PC-9 (cell line): Measurements from ENCODE around the gene CHRM3. TPM values are rescaled to one million over a fixed set of nuclear protein-coding genes. Genes with fewer than 3 reads are reported as not detected.

Experiments
- BruUV-seq: library from RNA; stranded (reverse); fragments of 400-500 nt; replicated peaks from 2 replicates; lab custom pipeline; 2021; lab: Mats Ljungman, UMichigan
- CTCF ChIA-PET: fragments of 300-600 bp; sonication (Branson Sonifier 250); formaldehyde crosslinking; loops from one replicate; lab custom pipeline; 2022; ENCODE audit warnings: antibody characterized with exemption; lab: Charles Lee
- POLR2A ChIA-PET: fragments of 300-600 bp; sonication (Branson Sonifier 250); formaldehyde crosslinking; loops from one replicate; lab custom pipeline; 2022; ENCODE audit warnings: antibody characterized with exemption; ENCODE audit not compliant: unreplicated experiment; lab: Charles Lee
- DNase-seq, 2 experiments: peaks; one replicate each; pipeline versions ENCODE4 v3.0.0 to v3.0.0-alpha.2; 2015 to 2022; ENCODE audit warnings: mixed read lengths in 1 of 2
- H2AFZ ChIP-seq: fragments of 200-600 bp; sonication (generic); 2 replicates; pipeline ENCODE4 v1.8.1; 2017; ENCODE audit warnings: antibody characterized with exemption
- H3F3A ChIP-seq: fragments of 200-600 bp; sonication (generic); 2 replicates; pipeline ENCODE4 v1.8.1; 2017; ENCODE audit warnings: antibody characterized with exemption, mild to moderate bottlenecking, low read depth; ENCODE audit not compliant: insufficient read depth
- H3K27ac ChIP-seq: fragments of 200-600 bp; sonication (generic); 2 replicates; pipeline ENCODE4 v1.6.1; 2016; ENCODE audit warnings: mixed run types
- H3K27me3 ChIP-seq: fragments of 200-600 bp; sonication (generic); 2 replicates; pipeline ENCODE4 v1.6.1; 2016; ENCODE audit warnings: low read depth, mixed run types; ENCODE audit not compliant: insufficient read depth
- H3K36me3 ChIP-seq: fragments of 200-600 bp; sonication (generic); 2 replicates; pipeline ENCODE4 v1.6.1; 2016; ENCODE audit warnings: low read depth, mixed run types
- H3K4me1 ChIP-seq: fragments of 200-600 bp; sonication (generic); replicated peaks from 2 replicates; pipeline ENCODE4 v1.6.1; 2016; ENCODE audit warnings: mixed run types; ENCODE audit not compliant: insufficient read depth
- H3K4me2 ChIP-seq: fragments of 200-600 bp; sonication (generic); 2 replicates; pipeline ENCODE4 v1.6.1; 2017; ENCODE audit warnings: mixed run types
- H3K4me3 ChIP-seq: fragments of 200-600 bp; sonication (generic); 2 replicates; pipeline ENCODE4 v1.6.1; 2016; ENCODE audit warnings: mixed run types
- H3K79me2 ChIP-seq: fragments of 200-600 bp; sonication (generic); 2 replicates; pipeline ENCODE4 v1.6.1; 2017; ENCODE audit warnings: low read depth, mixed run types
- H3K9me2 ChIP-seq: fragments of 200-600 bp; sonication (generic); 2 replicates; pipeline ENCODE4 v1.8.1; 2017; ENCODE audit warnings: mild to moderate bottlenecking; ENCODE audit not compliant: insufficient read depth
- H3K9me3 ChIP-seq: fragments of 200-600 bp; sonication (generic); 2 replicates; pipeline ENCODE4 v1.8.1; 2016; ENCODE audit warnings: low read depth; ENCODE audit not compliant: insufficient read depth
- H4K20me1 ChIP-seq: fragments of 200-600 bp; sonication (generic); 2 replicates; pipeline ENCODE4 v1.8.1; 2017; ENCODE audit not compliant: insufficient read depth
- EZH2 ChIP-seq: fragments of 200-600 bp; sonication (generic); IDR thresholded peaks from 2 replicates; pipeline ENCODE4 v1.8.0; 2017; ENCODE audit warnings: antibody characterized with exemption, low read depth
- intact Hi-C: fragments of 100-400 bp; cut with micrococcal nuclease; formaldehyde crosslinking; loops from one replicate; pipeline ENCODE4 v1.10.0; 2022; ENCODE audit not compliant: unreplicated experiment
- total RNA-seq: library from RNA; stranded (reverse); gene quantifications from 2 replicates; pipeline ENCODE4 v1.2.3, GENCODE V29; 2021
- TF ChIP-seq, protein P1 (sequence below): fragments of 200-600 bp; sonication (generic); conservative IDR thresholded peaks from 2 replicates; pipeline ENCODE4 v1.6.1; 2017; ENCODE audit warnings: mixed run types, antibody characterized with exemption, mild to moderate bottlenecking, moderate library complexity

CHRM3 gene
- total RNA-seq, 1 experiment from 2014 or later = 6.1 TPM

DNA sequence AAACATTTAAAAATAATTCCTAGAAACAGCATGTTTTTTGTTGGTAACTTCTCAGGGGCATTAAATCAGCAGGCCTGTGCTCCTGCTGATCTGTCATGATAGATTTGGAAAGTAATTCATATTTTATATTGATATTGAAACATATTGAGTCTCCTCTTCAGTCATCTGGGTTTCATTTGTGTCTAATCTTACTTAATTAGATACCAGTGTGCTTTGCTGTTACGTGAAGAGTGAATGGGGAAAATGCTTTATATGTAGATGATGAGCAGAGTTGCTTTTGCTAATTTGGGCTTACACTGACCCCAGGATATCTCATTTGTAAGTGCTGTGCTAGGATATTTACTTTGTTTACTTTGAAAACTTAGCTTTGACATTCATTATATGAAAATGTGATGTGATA, 45.9 kb downstream of the CHRM3 start:
- POLR2A ChIA-PET = no interaction called here
- intact Hi-C loops = no loop called here
- DNase-seq = no peak
- Histone ChIP-seq H3K4me1 (no peaks in the 10 kb centered on the region), H3K9me3 (no peaks in the 10 kb centered on the region; the same call in 1 of the 2 replicates), H3K9me2 (no peaks in the 10 kb centered on the region), H3K36me3 (no peaks in the 10 kb centered on the region), H4K20me1 (no peaks in the 10 kb centered on the region), H3K4me2 (no peak overlapping the region), H3K27me3 (no peaks in the 10 kb centered on the region), H3K27ac (no peak overlapping the region), H3F3A (no peaks in the 10 kb centered on the region), H3K4me3 (no peak overlapping the region), H3K79me2 (no peaks in the 10 kb centered on the region), H2AFZ (no peak overlapping the region)
- CTCF ChIA-PET = no interaction called here
- no peak for TF ChIP-seq EZH2
- TF ChIP-seq, protein P1, sequence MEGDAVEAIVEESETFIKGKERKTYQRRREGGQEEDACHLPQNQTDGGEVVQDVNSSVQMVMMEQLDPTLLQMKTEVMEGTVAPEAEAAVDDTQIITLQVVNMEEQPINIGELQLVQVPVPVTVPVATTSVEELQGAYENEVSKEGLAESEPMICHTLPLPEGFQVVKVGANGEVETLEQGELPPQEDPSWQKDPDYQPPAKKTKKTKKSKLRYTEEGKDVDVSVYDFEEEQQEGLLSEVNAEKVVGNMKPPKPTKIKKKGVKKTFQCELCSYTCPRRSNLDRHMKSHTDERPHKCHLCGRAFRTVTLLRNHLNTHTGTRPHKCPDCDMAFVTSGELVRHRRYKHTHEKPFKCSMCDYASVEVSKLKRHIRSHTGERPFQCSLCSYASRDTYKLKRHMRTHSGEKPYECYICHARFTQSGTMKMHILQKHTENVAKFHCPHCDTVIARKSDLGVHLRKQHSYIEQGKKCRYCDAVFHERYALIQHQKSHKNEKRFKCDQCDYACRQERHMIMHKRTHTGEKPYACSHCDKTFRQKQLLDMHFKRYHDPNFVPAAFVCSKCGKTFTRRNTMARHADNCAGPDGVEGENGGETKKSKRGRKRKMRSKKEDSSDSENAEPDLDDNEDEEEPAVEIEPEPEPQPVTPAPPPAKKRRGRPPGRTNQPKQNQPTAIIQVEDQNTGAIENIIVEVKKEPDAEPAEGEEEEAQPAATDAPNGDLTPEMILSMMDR = no peak
- BruUV-seq = no TSS peak

DNA sequence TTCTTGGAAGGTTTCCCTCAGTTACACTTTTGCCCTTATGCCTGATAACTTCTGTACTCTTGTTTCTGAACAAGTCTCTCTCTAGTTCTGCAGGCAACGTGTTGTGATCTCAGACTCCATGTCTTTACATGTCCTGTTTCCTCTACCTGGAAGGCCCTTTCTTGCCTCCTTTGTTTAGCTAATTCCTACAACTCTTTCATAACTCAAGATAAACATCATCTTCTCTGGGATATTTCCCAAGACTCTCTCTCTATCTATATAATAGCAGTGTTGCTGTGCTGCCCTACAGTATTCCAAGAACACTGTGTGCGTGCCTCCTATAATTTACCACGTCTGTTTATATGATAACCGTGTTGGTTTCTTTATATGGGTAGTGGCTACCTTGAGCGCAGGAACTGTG, 47.8 kb downstream of the CHRM3 start:
- ChIA-PET POLR2A (no interaction called here), CTCF (no interaction called here)
- no peaks in the 10 kb centered on the region; the same call in 1 of the 2 replicates for H3K9me3 ChIP-seq
- H3F3A ChIP-seq = no peaks in the 10 kb centered on the region
- H4K20me1 ChIP-seq = no peaks in the 10 kb centered on the region
- H3K4me3 ChIP-seq = no peak overlapping the region
- intact Hi-C loops = no loop called here
- H3K27me3 ChIP-seq = no peaks in the 10 kb centered on the region
- H3K79me2 ChIP-seq = no peaks in the 10 kb centered on the region
- no peak overlapping the region for H3K4me2 ChIP-seq
- no peaks in the 10 kb centered on the region for H3K9me2 ChIP-seq
- no peaks in the 10 kb centered on the region for H3K4me1 ChIP-seq
- no peak for DNase-seq
- no peak overlapping the region for H2AFZ ChIP-seq
- no peak for TF ChIP-seq EZH2
- TF ChIP-seq, protein P1 = no peak
- no peak overlapping the region for H3K27ac ChIP-seq
- BruUV-seq = no TSS peak
- H3K36me3 ChIP-seq = no peaks in the 10 kb centered on the region
